ENCODE measurements around the gene DHX38.

Gene DHX38

DNA sequence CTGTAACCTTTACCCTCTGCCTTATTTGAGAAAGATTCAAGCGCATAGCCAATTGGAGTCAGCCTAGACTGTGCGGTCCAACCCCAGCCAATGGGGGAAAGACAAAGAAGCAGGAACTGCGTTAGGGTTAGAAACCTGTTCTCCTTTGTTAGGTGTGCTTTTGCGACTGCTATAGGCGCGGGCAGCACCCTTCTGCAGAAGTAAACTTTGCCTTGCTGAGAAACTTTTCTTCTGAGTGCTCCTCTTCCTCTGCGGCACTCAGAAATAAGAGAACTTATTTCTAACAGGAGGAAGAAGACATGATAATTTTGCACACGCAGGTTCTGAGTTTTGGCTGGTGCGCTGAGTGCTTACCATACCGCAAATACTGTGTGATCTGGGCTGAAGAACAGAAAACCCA, 9.2 kb upstream of the DHX38 start:
- no peak for DNase-seq

DNA sequence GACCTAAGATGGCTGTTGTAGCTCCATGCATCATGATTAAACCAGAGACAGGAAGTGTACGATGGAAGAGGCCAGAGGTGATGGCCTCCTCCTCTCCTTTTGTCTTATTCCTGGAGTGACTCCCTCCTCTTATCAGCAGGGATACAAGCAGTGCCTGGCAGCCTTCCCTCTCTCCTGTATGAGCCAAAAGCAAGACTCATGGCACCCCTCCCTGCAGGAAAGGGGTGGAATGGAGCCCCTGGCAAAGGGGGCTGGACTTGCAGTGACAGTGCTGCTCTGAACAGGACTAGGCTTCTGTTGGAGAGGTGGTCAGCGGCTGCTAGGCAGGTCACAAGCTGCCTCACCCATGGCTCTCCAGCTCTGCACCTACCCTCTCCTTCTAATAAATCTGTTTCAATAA, 8.6 kb upstream of the DHX38 start:
- DNase-seq = no peak

DNA sequence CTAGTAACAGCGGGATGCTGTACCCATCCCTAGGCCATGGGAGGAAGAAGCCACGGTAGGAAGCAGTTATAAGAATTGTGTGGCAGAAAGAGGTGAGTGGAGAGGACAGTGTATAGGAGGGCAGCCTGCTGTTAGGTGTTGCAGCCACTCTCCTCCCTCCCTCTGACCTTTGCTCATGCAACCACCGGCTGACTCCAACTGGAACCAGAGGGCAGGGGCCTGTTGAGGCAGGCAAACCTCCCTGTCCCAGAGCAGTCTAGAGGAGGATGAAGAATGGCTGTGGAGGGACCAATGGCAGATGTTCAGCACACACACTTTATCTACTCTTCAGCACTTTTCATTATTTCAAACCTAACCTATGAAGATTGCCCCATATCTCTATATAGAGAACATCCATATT, 2.4 kb upstream of the DHX38 start:
- DNase-seq = no peak

DNA sequence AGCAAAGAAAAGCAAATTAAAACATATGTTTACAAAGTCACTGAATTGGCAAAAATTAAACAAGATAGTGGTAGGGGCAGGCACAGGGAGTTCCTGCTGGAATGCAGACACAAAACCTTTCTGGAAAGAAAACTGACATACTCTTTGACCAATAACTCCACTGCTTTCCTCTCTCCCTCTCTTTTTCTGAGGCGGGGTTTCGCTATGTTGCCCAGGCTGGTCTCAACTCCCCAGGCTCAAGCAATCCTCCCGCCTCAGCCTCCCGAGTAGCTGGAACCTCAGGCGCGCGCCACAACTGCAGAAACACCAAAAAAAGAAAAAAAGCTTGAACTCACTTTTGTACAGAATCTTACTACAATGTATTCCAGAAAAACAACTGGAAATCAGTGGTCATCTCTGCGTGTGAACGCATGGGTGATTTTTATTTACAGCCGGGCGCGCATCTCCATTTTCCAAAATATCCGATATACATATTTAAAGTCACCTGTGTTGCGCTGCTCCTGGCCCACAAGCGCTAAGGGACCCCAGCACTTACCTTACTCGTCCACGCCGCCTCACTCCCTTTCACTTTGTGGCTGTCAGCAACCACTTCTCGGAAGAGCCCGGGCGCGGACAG, 707 bp upstream of the DHX38 start:
- no peak for DNase-seq

DNA sequence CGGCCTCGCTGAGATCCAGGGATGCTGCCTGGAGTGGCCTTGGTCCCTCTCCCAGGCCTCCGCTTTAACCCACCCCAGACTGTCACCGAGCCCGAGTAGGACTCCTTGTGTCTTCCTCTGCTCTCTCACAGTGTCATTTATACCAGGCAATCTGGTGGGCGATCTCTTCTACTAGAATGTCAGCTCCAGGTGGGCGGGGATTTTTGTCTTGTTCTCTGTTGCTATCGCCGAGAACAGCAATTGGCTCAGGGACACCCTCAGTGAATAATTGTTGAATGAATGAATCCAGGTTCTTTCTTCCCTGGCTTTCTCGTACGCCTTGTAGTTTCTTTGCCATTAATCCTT, 591 bp downstream of the DHX38 start:
- DNase-seq = no peak

DNA sequence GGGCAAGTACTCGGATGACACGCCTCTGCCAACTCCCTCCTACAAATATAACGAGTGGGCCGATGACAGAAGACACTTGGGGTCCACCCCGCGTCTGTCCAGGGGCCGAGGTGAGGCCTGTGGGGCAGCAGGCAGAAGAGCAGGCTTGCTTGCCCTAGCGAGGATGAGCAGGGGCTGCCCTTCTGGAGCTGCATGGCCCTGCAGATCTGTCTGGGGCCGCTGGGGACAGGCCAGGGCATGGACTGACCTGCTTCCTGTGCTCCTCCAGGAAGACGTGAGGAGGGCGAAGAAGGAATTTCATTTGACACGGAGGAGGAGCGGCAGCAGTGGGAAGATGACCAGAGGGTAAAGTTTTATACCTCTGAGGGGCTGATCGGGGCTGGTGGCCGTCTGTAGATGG, 5.3 kb downstream of the DHX38 start:
- no peak for DNase-seq

DNA sequence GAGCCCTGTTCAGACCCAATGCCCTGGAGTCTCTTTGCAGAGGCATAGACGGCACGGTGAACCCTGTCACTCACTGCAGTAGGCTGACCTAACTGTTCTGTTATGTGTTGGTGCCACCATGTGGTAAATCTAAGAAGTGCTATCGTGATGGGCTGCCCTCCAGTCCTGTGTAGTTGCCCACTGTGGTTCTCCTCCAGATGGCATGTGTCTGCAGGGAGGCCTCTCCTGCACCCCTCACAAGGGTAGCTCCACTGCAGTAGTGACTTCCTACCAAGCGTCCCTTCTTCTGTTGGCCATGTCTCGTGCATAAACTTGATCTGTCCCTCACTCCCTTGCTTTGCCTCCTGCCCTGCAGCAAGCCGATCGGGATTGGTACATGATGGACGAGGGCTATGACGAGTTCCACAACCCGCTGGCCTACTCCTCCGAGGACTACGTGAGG, 5.8 kb downstream of the DHX38 start:
- DNase-seq = peak; percentile 54

DNA sequence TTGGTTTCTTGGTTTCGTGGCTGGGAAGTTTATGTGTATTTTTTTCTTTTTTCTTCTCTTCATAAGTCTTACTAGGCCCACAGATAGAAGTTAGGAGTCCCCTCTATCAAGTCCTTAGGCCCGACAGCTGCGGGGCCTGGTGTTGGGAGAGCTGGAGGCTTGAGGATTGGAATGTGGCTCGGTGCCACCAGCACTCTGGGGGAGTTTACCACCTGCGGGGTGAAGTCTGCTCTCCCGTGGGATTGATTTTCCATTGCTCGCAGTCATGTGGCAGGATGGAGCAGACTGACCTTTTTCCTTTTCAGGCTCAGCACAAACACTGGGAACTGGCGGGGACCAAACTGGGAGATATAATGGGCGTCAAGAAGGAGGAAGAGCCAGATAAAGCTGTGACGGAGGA, 7.5 kb downstream of the DHX38 start:
- DNase-seq = no peak

DNA sequence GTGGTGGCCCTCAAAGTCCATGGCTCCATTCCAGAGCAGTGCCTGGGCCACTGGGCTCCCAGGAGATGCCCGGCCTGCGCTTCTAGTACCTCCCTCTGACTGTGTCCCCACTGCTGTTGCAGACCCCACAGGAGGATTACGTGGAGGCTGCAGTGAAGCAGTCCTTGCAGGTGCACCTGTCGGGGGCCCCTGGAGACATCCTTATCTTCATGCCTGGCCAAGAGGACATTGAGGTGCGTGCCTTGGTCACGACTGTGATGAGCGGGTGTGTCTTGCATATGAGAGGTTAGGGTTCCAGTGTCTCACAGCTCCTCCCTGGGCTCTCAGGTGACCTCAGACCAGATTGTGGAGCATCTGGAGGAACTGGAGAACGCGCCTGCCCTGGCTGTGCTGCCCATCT, 11.3 kb downstream of the DHX38 start:
- DNase-seq = no peak

DNA sequence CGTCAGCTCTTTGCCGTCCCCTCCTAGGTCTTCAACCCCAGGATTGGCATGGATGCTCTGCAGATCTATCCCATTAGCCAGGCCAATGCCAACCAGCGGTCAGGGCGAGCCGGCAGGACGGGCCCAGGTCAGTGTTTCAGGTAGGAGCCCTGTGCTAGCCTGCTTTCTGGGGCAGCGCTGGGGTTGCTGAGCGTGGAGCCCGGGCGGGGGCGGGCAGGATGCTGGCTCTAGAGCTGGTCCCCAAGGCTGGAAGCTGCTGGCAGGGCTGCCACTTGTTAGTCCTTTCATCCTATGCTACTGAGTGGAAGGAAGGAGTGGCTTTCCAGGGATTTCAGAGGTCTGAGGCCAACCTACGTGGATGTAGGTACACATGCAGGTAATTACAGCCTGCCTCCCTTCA, 12.3 kb downstream of the DHX38 start:
- no peak for DNase-seq

DNA sequence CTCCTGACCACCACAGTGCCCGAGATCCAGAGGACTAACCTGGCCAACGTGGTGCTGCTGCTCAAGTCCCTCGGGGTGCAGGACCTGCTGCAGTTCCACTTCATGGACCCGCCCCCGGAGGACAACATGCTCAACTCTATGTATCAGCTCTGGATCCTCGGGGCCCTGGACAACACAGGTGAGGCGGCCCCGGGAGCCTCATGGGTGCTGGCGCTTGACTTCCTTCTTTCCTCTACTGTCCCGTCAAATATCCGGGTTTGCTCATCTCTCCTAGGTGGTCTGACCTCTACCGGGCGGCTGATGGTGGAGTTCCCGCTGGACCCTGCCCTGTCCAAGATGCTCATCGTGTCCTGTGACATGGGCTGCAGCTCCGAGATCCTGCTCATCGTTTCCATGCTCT, 13.7 kb downstream of the DHX38 start:
- DNase-seq = no peak

DNA sequence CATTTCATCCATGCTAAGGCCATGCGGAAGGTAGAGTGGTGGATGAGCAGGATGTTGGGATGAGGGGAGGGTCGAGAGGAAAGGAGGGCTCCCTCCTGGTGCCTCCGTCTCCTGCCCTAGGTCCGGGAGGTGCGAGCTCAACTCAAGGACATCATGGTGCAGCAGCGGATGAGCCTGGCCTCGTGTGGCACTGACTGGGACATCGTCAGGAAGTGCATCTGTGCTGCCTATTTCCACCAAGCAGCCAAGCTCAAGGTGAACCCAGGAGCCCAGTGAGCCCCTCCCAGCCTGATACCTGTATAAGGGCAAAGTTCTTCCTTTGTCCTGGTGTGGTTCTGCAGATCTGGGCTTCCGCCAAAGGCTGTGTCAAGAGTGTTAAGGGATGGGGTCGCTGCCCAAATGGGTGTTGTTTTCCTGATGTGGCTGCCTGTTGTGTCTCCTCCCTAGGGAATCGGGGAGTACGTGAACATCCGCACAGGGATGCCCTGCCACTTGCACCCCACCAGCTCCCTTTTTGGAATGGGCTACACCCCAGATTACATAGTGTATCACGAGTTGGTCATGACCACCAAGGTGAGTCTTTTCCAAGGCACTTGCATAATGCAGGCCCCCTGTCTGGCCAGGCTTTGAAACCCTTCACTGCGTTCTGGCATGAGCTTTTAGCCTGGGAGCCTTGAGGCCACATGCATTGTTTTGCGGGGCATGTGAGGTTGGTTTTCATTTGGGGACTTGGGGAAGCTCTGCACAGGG, 14.9 kb downstream of the DHX38 start:
- no peak for DNase-seq

DNA sequence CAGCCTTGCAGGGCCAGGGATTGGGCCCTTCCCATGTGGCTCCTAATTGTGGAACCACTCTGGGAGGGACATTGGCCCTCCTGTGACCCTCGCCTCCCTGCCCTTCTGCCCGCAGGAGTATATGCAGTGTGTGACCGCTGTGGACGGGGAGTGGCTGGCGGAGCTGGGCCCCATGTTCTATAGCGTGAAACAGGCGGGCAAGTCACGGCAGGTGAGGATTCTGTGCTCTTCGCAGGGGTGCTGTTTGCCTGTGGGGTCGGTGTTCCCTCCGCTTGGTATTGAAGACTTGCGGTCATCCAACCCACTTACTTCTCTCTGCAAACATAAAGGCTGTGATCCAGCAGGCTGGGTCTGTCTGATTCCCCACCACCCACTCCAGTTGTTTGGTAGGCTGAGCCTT, 15.7 kb downstream of the DHX38 start:
- no peak for DNase-seq

DNA sequence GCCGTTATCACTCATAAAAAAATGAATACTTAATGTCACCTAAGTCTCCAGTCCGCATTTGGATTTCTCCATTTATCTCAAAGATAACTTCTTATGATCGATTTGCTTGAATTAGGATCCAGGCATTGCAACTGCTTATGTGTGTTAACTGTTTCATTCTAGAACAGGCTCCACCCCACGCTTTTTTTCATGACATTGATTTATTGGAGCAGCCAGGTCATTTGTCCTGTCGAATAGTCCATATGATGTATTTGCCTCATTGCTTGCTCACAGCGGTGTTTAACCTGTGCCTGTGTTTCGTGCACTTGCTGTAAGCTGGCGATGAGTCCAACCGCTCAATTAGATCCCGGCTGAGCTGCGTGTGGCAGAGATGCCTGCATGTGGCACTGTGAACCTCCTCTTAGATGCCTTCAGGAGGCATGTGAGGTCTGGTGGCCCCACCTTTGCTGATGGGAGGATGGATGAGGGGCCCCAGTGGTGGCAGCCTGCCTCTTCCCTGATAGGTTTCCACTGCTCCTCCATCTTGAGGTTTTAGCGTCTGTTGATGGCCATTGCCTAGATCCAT, 16.4 kb downstream of the DHX38 start:
- no peak for DNase-seq

DNA sequence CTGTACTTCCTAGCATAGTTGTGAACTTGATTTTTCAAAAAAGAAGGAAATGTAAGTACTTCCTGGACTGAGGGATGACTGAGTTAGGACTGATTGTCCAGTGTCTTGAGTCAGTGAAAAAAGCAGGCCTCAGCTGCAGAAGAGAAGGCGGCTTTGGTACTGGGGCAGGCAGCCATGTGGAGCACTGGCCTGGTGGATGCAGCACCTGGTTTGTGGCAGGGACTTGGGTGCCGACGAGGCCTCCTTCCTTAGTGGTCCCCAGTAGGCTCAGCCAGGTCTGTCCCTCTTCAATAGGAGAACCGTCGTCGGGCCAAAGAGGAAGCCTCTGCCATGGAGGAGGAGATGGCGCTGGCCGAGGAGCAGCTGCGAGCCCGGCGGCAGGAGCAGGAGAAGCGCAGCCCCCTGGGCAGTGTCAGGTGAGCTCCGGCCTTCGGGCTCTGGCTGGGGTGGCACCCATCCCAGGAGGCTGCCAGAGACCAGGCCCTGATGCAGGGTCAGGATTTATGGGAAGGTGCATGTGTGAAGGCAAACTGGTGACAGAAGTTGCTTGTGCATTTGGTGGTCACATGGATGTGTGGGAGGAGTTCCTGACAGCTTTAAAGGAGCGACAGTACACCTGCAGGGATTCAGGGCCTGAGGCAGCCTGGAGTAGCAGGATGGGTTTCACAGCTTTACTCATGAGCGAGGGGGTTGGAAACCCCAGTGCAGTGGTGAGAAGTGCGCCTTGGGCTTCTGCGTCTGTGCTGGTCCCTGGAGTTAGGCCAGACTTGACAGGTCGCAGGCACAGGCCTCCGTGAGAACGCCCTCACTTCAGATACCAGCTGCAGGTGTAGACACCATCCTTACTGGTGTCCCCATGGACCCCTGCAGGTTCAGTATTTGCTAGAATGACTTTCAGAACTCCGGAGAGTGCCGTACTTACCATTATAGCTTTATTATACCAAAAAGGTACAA, 17.3 kb downstream of the DHX38 start:
- DNase-seq = no peak

DNA sequence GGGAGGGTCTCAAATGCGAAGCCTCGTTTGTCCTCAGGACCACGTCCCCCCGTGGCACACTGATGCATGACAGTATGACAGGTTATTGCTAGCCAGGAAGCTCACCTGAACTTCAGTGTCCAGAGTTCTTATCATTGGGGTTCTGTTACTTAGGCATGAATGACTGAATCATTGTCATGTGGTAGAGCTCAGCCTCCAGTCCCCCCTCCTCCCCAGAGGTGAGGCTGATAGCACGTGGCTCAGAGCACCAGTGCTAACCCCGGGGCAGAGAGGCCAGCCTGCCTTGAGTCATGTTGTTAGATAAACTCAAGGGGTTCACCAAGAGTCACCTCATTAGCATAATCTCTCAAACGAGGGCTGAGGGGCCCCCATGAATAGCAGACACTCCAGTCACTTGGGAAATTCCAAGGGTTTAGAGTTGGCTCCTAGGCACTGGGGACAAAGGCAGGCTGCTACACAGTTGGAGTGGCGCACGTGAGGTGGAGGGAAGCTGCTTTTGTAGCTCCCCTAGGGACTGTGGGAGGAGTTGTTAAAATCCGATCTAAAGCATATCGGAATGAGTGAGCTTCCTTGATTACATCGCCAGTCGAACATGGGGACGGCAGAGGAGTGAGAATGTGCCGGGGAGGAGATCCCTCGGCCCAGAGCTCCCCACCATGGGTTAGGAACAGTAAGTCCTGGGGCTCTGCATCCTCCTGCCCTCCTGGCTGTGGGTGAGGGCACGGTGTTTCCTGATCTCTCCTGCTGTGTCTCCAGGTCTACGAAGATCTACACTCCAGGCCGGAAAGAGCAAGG, 18.2 kb downstream of the DHX38 start:
- no peak for DNase-seq

DNA sequence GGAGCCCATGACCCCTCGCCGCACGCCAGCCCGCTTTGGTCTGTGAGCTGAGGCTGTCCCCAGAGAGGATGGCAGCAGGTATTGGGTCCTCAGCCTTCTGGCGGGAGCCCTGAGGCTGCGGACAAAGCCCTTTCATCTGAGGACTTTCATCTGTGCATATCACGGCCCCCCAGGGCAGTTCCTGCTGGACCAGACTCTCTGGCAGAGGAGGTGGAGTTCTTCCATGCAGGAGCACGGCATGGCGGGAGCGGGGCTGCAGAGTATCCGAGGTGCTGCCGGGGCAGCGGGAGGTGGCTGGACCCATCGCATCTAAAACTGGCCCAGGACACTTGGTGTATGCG, 18.8 kb downstream of the DHX38 start:
- no peak for DNase-seq

DNA sequence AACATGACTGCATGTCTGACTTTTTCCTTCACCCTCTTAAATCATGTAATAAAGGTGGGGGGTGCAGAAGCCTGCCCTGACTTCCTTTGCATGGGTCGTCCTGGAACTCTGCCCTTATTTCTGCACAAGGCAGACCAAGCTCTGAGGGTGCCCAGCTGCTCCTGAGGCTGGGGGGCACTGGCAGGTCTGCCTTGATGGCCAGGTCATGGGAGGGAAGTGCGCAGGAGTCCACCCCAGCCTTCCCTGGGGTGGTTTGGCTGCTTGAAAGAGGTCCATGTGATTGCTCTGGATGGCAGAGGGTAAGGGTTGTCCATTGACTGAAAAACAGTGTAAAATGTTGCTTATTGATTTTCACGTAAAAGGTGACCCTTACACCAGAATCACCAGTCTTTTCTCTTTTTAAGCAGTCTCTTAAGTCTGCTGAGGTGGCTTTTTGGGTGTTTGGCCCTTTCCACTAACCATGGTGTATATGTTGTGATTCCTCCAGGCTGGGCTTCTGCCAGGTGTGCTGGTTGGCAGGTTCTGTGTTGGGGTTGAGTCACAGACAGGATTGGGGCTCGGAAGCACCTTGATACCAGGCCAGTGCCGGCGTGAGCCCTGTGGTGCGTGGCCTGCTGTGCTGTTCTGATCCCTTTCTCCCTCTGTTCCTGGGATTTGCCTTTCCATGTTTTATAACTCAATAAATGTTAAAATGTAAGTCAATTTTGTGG, 19.4 kb downstream of the DHX38 start:
- DNase-seq = no peak

DNA sequence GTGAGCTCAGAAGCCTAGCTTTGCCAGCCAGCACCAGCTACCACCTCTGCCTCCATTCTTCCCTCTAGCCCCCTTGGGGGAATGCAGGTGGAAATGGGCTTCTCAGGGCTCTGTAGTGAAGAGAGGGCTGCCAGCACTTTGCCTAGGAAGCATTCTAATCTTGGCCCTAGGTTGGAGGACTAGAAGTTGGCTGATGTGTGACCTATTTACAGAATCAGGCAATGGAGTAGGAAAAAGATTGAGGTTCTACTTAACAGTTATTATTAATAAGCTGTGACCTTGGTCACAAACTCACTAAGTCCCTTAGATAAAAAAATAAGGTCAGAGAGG, 19.9 kb downstream of the DHX38 start:
- no peak for DNase-seq

DNA sequence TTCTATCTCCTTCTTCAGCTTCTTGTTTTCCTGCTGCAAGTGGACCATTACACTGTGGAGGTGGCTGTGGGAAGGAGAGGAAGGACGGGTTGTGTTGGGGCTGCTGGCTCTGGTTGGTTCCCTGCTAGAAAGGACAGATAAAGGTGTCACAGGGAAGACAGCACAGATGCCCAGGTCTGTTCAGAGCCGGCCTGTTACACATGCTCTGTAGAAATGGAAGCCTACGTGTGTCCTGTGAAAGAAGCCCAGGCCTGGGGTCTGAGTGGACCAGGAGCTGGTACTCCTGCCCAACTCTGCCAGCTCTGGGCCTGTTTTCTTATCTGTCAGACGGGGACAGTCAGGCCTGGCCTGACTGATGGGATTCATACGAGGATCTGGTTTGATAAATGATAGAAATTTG, 26.4 kb downstream of the DHX38 start:
- DNase-seq = no peak

DNA sequence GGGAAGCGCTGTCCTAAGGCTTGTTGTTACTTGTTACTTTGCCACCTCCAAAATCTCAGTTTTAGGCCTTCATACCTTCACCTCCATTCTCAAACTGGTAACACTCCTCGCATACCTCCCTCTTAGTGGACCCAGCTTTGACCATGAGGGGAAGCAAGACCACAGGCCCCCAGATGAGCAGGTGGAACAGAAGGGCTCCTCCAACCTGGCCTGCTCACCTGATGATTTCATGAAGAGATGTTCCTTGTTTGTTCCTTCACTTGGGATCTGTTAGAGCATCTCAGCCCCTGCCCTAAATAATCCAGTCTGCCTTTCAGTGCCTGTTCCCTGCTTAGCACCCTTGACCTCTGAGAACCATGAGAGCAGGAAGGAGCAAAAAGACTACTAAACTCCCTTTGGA, 28.7 kb downstream of the DHX38 start:
- no peak for DNase-seq

DNA sequence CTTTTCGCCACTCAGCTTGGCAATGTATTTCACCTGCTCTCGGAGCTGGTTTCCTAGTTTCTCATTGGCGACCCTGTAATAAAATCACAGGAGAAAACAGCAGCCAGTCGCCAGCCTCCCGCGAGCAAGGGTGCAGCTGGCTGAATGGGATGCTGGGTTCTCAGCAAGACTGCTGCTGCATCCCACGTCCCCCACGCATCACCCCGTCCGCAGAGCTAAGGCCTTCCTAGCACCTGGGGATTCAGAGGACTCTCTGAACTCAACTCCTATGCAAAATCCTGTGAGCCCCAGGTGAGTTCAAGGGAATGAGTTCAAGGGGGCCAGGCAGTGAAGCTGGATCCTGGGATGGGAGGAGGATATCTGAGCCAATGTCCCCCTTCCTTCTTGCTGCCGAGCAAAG, 29.3 kb downstream of the DHX38 start:
- no peak for DNase-seq

All from CD4-positive, alpha-beta T cell treated with Interleukin-12 subunit alpha and Interleukin-12 subunit beta, for 1 hour (primary cell).